ENCODE data around the gene NEO1. TPM values are rescaled to one million over a fixed set of nuclear protein-coding genes. Genes with fewer than 3 reads are reported as not detected.

Gene NEO1
- total RNA-seq, 1 donor = 60.5 TPM

GRCh38 chr15:73258271-73259108 is 206.2 kb downstream of the NEO1 start:
- no peak for DNase-seq (ENCODE audit: low read depth)
- TF ChIP-seq CTCF (IDR thresholded peaks at IDR 0.05; ENCODE audit: insufficient read depth, low read depth, low read length) = no peak
- H3K4me3 ChIP-seq (ENCODE audit: low read depth, low read length) = no peak overlapping the region

DNA sequence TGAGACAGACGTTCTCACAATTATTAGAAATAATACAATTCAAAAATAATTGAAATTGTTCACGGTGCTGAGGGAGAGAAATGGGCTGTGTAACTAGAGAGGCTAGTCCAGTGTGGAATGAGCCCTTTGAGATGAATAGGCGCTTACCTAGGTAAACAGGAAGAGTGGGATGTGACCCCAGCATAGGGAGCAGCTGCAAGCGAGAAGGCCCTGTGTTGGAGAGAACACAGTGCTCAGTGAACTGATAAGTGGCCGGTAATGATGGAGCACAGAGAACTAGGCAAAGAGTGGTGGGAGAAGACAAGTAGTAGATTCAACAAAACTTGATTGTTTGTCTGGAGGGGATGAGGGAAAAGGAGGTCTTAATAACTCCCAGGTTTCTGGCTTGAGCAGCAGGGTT is 212.6 kb downstream of the NEO1 start:
- H3K4me3 ChIP-seq (ENCODE audit: low read depth, low read length) = no peak overlapping the region
- TF ChIP-seq CTCF (IDR thresholded peaks at IDR 0.05; ENCODE audit: insufficient read depth, low read depth, low read length) = no peak
- no peak for DNase-seq (ENCODE audit: low read depth)

- peak; percentile 79 for TF ChIP-seq CTCF (IDR thresholded peaks at IDR 0.05; ENCODE audit: insufficient read depth, low read depth, low read length)
- H3K4me3 ChIP-seq (ENCODE audit: low read depth, low read length) = no peak overlapping the region
- peak; percentile 51 for DNase-seq (ENCODE audit: low read depth)
Observed at GRCh38 chr15:73265536-73266153, 213.4 kb downstream of the NEO1 start.

- H3K4me3 ChIP-seq (ENCODE audit: low read depth, low read length) = no peak overlapping the region
- no peak for DNase-seq (ENCODE audit: low read depth)
- no peak for TF ChIP-seq CTCF (IDR thresholded peaks at IDR 0.05; ENCODE audit: insufficient read depth, low read depth, low read length)
Observed at GRCh38 chr15:73268457-73268856, 216.2 kb downstream of the NEO1 start.

DNA sequence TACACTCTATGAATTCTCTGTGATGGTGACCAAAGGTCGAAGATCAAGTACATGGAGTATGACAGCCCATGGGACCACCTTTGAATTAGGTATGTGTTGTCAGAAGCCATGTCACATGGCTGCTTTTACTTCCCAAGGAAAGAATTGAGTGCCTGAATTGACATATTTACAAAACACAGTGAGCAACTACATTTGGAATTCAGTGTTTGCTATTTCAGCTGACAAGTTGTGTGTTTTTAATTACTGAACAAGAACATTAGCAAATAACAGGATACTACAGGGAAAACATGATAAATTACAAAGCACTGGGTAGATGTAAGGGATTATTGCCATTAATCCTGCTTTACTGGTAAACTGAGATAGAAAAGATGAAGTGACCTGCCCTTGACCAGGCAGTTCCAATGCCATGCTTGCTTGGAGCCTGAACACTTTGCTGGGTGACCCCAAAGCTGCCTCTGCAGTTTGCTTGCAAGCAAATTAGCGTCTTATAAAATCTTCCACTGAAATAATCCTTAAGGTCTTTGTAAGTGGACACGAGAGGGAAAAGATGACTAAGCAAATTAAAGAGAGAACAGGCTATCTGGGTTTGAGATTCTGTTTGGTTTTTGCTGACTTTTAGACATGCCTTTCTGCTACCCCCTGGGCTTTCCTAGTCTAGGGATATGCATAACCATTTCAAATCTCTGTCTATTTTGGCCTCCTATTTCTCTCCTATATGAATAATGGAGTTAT is 218.3 kb downstream of the NEO1 start:
- TF ChIP-seq CTCF (IDR thresholded peaks at IDR 0.05; ENCODE audit: insufficient read depth, low read depth, low read length) = no peak
- peak; percentile 75 for DNase-seq (ENCODE audit: low read depth)
- no peak overlapping the region for H3K4me3 ChIP-seq (ENCODE audit: low read depth, low read length)

DNA sequence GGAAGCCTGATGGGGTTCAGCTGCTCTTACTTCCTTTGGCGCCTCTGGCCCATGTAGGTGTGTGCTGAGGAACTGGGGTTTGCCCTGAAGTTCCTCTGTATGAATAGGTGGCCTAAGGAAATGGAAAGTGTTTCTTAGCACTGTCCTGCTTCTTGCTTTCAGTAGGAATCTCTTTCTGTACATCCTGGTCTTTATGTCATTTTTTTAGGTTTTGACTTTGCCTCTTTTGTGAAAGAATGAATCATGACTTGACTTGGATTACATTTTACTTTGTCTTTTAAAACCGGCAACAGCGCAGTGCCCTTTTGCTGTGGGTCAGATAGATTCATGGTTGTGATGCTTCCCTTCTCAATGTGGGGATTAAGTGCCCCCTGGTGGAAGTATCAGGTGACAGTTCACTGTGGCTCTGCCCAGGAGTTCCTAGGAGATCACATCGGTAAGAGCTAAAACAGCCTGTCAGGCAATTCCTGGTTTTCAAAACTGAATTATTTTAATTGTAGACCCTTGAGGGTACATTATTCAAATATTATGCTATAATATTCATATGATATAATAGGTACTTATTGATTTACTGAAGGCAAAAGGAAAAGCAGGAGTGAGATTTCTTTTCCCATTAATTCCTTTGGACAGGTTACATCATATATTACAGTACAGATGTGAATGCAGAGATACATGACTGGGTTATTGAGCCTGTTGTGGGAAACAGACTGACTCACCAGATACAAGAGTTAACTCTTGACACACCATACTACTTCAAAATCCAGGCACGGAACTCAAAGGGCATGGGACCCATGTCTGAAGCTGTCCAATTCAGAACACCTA is 221.1 kb downstream of the NEO1 start:
- peak; percentile 69 for DNase-seq (ENCODE audit: low read depth)
- peak; percentile 82 for TF ChIP-seq CTCF (IDR thresholded peaks at IDR 0.05; ENCODE audit: insufficient read depth, low read depth, low read length)
- no peak overlapping the region for H3K4me3 ChIP-seq (ENCODE audit: low read depth, low read length)
